ENCODE data around the gene PRSS12. TPM values are rescaled to one million over a fixed set of nuclear protein-coding genes. Genes with fewer than 3 reads are reported as not detected.
A peak's percentile ranks its signal among the peaks of the same experiment; 100 is the strongest.
"Not testable (repeated sequence)": the region's sequence is repeated elsewhere in the genome, so short reads cannot be mapped to it uniquely, and the experiment has no call there.

Gene PRSS12
- polyA plus RNA-seq, 1 donor from 2014 or later: 1.1 TPM

DNA sequence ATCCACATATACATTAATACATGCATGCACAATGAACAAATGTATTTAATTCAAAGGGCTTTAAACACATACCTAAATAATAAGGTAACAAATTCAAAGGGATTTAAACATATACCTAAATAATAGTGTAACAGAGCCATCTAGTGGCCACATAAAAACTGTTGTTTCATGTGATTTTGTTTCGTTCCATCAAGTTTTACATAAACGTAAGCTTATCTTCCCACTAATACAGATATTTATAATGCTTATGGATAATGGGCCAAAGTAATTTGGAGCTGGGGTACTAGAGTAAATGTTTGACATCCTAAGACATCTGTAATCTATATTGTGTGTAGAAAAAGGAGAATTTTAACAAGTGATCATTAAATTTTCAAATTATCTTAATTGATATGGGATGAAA lies 82.3 kb downstream of the PRSS12 start:
- Histone ChIP-seq H3K36me3 (ENCODE audit: insufficient read depth, low read length) (no peaks in the 10 kb centered on the region), H3K4me2 (ENCODE audit: low read length) (no peak overlapping the region), H4K20me1 (ENCODE audit: insufficient read depth) (no peaks in the 10 kb centered on the region), H3K79me2 (replicated peaks; ENCODE audit: insufficient read depth, low read length) (no peaks in the 10 kb centered on the region), H2AFZ (ENCODE audit: low read depth, low read length) (no peak overlapping the region), H3K9me3 (ENCODE audit: low read length) (no peaks in the 10 kb centered on the region), H3K9ac (ENCODE audit: low read length) (no peak overlapping the region), H3K9me2 (ENCODE audit: insufficient read depth, low read length) (no peaks in the 10 kb centered on the region), H3K27me3 (ENCODE audit: insufficient read depth, low read depth, low read length) (no peaks in the 10 kb centered on the region), H3K27ac (ENCODE audit: low read length) (no peak overlapping the region), H3K4me3 (ENCODE audit: low read length) (no peak overlapping the region), H3F3A (ENCODE audit: insufficient read depth, low read length, poor library complexity, severe bottlenecking) (no peaks in the 10 kb centered on the region)
- peak; percentile 84 for TF ChIP-seq RAD21 (conservative IDR thresholded peaks at IDR 0.05)
- TF ChIP-seq, protein P1, sequence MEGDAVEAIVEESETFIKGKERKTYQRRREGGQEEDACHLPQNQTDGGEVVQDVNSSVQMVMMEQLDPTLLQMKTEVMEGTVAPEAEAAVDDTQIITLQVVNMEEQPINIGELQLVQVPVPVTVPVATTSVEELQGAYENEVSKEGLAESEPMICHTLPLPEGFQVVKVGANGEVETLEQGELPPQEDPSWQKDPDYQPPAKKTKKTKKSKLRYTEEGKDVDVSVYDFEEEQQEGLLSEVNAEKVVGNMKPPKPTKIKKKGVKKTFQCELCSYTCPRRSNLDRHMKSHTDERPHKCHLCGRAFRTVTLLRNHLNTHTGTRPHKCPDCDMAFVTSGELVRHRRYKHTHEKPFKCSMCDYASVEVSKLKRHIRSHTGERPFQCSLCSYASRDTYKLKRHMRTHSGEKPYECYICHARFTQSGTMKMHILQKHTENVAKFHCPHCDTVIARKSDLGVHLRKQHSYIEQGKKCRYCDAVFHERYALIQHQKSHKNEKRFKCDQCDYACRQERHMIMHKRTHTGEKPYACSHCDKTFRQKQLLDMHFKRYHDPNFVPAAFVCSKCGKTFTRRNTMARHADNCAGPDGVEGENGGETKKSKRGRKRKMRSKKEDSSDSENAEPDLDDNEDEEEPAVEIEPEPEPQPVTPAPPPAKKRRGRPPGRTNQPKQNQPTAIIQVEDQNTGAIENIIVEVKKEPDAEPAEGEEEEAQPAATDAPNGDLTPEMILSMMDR (IDR thresholded peaks at IDR 0.05; ENCODE audit: poor library complexity, severe bottlenecking): peak; percentile 82
- TF ChIP-seq TAF1 (IDR thresholded peaks at IDR 0.05; ENCODE audit: low read depth): no peak
- peak; percentile 83 for TF ChIP-seq SMC3 (conservative IDR thresholded peaks at IDR 0.05; ENCODE audit: poor library complexity)

DNA sequence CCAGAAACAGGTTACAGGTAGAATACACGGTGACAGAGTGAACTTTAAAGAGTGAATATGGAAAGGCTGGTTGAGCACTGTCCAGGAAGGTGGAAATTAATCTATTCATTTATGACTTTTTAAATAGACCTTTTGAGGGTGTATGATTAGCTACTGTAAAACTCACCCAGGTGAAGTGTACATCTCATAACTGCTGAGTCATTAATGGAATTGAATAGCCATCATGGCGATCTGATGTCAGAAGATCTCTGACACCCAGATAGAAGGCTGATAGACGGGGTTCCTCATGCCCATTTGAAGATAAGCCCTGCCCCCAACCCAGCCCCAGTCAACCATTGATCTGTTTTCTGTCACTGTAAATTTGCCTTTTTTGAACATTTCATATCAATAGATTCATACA lies 84.0 kb downstream of the PRSS12 start:
- H3K9me3 ChIP-seq (ENCODE audit: low read length): no peaks in the 10 kb centered on the region
- H4K20me1 ChIP-seq (ENCODE audit: insufficient read depth): no peaks in the 10 kb centered on the region
- no peak overlapping the region for H3K4me3 ChIP-seq (ENCODE audit: low read length)
- no peak overlapping the region for H2AFZ ChIP-seq (ENCODE audit: low read depth, low read length)
- H3F3A ChIP-seq (ENCODE audit: insufficient read depth, low read length, poor library complexity, severe bottlenecking): no peaks in the 10 kb centered on the region
- no peaks in the 10 kb centered on the region for H3K27me3 ChIP-seq (ENCODE audit: insufficient read depth, low read depth, low read length)
- H3K27ac ChIP-seq (ENCODE audit: low read length): no peak overlapping the region
- no peaks in the 10 kb centered on the region for H3K36me3 ChIP-seq (ENCODE audit: insufficient read depth, low read length)
- H3K9ac ChIP-seq (ENCODE audit: low read length): no peak overlapping the region
- no peak overlapping the region for H3K4me2 ChIP-seq (ENCODE audit: low read length)
- TF ChIP-seq EZH2 (IDR thresholded peaks at IDR 0.05; ENCODE audit: borderline replicate concordance, insufficient read depth, low read length, poor library complexity, severe bottlenecking): no peak
- TF ChIP-seq, protein P1 (IDR thresholded peaks at IDR 0.05; ENCODE audit: poor library complexity, severe bottlenecking): no peak
- no peak for TF ChIP-seq EP300 (conservative IDR thresholded peaks at IDR 0.05; ENCODE audit: poor library complexity, severe bottlenecking)
- TF ChIP-seq POLR2AphosphoS5 (IDR thresholded peaks at IDR 0.05): no peak
- TF ChIP-seq, protein P2, sequence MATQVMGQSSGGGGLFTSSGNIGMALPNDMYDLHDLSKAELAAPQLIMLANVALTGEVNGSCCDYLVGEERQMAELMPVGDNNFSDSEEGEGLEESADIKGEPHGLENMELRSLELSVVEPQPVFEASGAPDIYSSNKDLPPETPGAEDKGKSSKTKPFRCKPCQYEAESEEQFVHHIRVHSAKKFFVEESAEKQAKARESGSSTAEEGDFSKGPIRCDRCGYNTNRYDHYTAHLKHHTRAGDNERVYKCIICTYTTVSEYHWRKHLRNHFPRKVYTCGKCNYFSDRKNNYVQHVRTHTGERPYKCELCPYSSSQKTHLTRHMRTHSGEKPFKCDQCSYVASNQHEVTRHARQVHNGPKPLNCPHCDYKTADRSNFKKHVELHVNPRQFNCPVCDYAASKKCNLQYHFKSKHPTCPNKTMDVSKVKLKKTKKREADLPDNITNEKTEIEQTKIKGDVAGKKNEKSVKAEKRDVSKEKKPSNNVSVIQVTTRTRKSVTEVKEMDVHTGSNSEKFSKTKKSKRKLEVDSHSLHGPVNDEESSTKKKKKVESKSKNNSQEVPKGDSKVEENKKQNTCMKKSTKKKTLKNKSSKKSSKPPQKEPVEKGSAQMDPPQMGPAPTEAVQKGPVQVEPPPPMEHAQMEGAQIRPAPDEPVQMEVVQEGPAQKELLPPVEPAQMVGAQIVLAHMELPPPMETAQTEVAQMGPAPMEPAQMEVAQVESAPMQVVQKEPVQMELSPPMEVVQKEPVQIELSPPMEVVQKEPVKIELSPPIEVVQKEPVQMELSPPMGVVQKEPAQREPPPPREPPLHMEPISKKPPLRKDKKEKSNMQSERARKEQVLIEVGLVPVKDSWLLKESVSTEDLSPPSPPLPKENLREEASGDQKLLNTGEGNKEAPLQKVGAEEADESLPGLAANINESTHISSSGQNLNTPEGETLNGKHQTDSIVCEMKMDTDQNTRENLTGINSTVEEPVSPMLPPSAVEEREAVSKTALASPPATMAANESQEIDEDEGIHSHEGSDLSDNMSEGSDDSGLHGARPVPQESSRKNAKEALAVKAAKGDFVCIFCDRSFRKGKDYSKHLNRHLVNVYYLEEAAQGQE (IDR thresholded peaks at IDR 0.05; ENCODE audit: borderline replicate concordance): no peak
- no peak for TF ChIP-seq MXI1 (conservative IDR thresholded peaks at IDR 0.05; ENCODE audit: poor library complexity, severe bottlenecking)
- TF ChIP-seq SMC3 (conservative IDR thresholded peaks at IDR 0.05; ENCODE audit: poor library complexity): no peak
- TF ChIP-seq TAF1 (IDR thresholded peaks at IDR 0.05; ENCODE audit: low read depth): no peak
- TF ChIP-seq RAD21 (conservative IDR thresholded peaks at IDR 0.05): no peak
- H3K9me2 ChIP-seq (ENCODE audit: insufficient read depth, low read length): no peaks in the 10 kb centered on the region
- H3K79me2 ChIP-seq (replicated peaks; ENCODE audit: insufficient read depth, low read length): no peaks in the 10 kb centered on the region

GRCh38 chr4:118266145-118266496 lies 86.7 kb downstream of the PRSS12 start:
- not testable (repeated sequence) for H3K4me2 ChIP-seq (ENCODE audit: low read length); H3K4me3 ChIP-seq (ENCODE audit: low read length); H3K9me3 ChIP-seq (ENCODE audit: low read length); H2AFZ ChIP-seq (ENCODE audit: low read depth, low read length); H3K79me2 ChIP-seq (replicated peaks; ENCODE audit: insufficient read depth, low read length); H3K36me3 ChIP-seq (ENCODE audit: insufficient read depth, low read length); H3K9me2 ChIP-seq (ENCODE audit: insufficient read depth, low read length); H4K20me1 ChIP-seq (ENCODE audit: insufficient read depth); H3K27ac ChIP-seq (ENCODE audit: low read length); H3K27me3 ChIP-seq (ENCODE audit: insufficient read depth, low read depth, low read length); H3F3A ChIP-seq (ENCODE audit: insufficient read depth, low read length, poor library complexity, severe bottlenecking); H3K9ac ChIP-seq (ENCODE audit: low read length)

Data from neural cell (in vitro differentiated cells).